ENCODE data around the gene TMEM231. TPM values are rescaled to one million over a fixed set of nuclear protein-coding genes. Genes with fewer than 3 reads are reported as not detected.

Gene TMEM231
- total and polyA plus RNA-seq, 8 donors = 8.2 to 25.8 (median 22.6) TPM

- no peak for ATAC-seq
- no peaks in the 10 kb centered on the region for H3K4me1 ChIP-seq
- no peak overlapping the region for H3K27ac ChIP-seq
- no peak for DNase-seq
- no peak overlapping the region for H3K4me3 ChIP-seq
- no peaks in the 10 kb centered on the region for H3K9me3 ChIP-seq
- intact Hi-C loops (cut with DNase I) = no loop called here
- no peaks in the 10 kb centered on the region for H3K27me3 ChIP-seq
- H3K36me3 ChIP-seq = no peaks in the 10 kb centered on the region
- TF ChIP-seq CTCF (IDR thresholded peaks at IDR 0.05) = no peak
These were observed 23.8 kb downstream of the TMEM231 start for GRCh38 chr16:75532142-75532765.

GRCh38 chr16:75529959-75530358, 26.1 kb downstream of the TMEM231 start:
- H3K9me3 ChIP-seq = no peaks in the 10 kb centered on the region
- no peak for TF ChIP-seq CTCF (IDR thresholded peaks at IDR 0.05)
- no peaks in the 10 kb centered on the region for H3K36me3 ChIP-seq
- intact Hi-C loops (cut with DNase I) = no loop called here
- ATAC-seq (no peak), DNase-seq (no peak)
- H3K4me1 ChIP-seq = no peaks in the 10 kb centered on the region
- H3K27ac ChIP-seq = no peak overlapping the region
- no peak overlapping the region for H3K4me3 ChIP-seq
- no peaks in the 10 kb centered on the region for H3K27me3 ChIP-seq

GRCh38 chr16:75529056-75529905, 26.8 kb downstream of the TMEM231 start:
- H3K36me3 ChIP-seq = no peaks in the 10 kb centered on the region
- no peak for ATAC-seq
- DNase-seq = no peak
- no peaks in the 10 kb centered on the region for H3K27me3 ChIP-seq
- no peaks in the 10 kb centered on the region for H3K9me3 ChIP-seq
- H3K4me3 ChIP-seq = no peak overlapping the region
- no peaks in the 10 kb centered on the region for H3K4me1 ChIP-seq
- intact Hi-C loops (cut with DNase I) = no loop called here
- TF ChIP-seq CTCF (IDR thresholded peaks at IDR 0.05) = no peak
- no peak overlapping the region for H3K27ac ChIP-seq

GRCh38 chr16:75527825-75528299, 28.2 kb downstream of the TMEM231 start:
- TF ChIP-seq CTCF (IDR thresholded peaks at IDR 0.05) = no peak
- Histone ChIP-seq H3K27me3 (no peaks in the 10 kb centered on the region), H3K4me1 (no peaks in the 10 kb centered on the region), H3K36me3 (no peaks in the 10 kb centered on the region), H3K4me3 (no peak overlapping the region), H3K9me3 (no peaks in the 10 kb centered on the region), H3K27ac (no peak overlapping the region)
- ATAC-seq = no peak
- no peak for DNase-seq
- intact Hi-C loops (cut with DNase I) = no loop called here

GRCh38 chr16:75526032-75526790, 29.8 kb downstream of the TMEM231 start:
- Histone ChIP-seq H3K9me3 (no peaks in the 10 kb centered on the region), H3K27me3 (no peaks in the 10 kb centered on the region), H3K4me3 (no peak overlapping the region), H3K27ac (no peak overlapping the region), H3K4me1 (no peaks in the 10 kb centered on the region), H3K36me3 (no peaks in the 10 kb centered on the region)
- ATAC-seq (no peak), DNase-seq (no peak)
- no peak for TF ChIP-seq CTCF (IDR thresholded peaks at IDR 0.05)
- intact Hi-C loops (cut with DNase I) = no loop called here
